Panc1 (cell line): ENCODE results near the gene CTDSPL2.

ENCODE experiments used
- CTCF ChIP-seq: fragments of 450-650 bp; IDR thresholded peaks from 2 replicates; pipeline ENCODE4 v1.5.1; 2017; ENCODE audit warnings: mild to moderate bottlenecking
- SIN3A ChIP-seq: IDR thresholded peaks from 2 replicates; pipeline ENCODE4 v1.6.1; 2012; ENCODE audit warnings: low read depth, mild to moderate bottlenecking, low read length, moderate library complexity, borderline replicate concordance; ENCODE audit not compliant: insufficient read depth
- TCF7L2 ChIP-seq: IDR thresholded peaks from 2 replicates; pipeline ENCODE4 v1.6.1; 2011; ENCODE audit warnings: mild to moderate bottlenecking, low read depth, low read length, inconsistent platforms
- TF ChIP-seq, protein P1 (sequence below), 2 experiments: IDR thresholded peaks; 2 replicates each; pipeline ENCODE4 v1.6.1; 2011 to 2012; ENCODE audit warnings: low read depth in 2 of 2, control low read depth in 1 of 2, low read length in 1 of 2, mild to moderate bottlenecking in 1 of 2, moderate library complexity in 1 of 2; ENCODE audit not compliant: insufficient read depth in 1 of 2

GRCh38 chr15:44537735-44538240 is 110.4 kb downstream of the CTDSPL2 start:
- TF ChIP-seq, protein P1, sequence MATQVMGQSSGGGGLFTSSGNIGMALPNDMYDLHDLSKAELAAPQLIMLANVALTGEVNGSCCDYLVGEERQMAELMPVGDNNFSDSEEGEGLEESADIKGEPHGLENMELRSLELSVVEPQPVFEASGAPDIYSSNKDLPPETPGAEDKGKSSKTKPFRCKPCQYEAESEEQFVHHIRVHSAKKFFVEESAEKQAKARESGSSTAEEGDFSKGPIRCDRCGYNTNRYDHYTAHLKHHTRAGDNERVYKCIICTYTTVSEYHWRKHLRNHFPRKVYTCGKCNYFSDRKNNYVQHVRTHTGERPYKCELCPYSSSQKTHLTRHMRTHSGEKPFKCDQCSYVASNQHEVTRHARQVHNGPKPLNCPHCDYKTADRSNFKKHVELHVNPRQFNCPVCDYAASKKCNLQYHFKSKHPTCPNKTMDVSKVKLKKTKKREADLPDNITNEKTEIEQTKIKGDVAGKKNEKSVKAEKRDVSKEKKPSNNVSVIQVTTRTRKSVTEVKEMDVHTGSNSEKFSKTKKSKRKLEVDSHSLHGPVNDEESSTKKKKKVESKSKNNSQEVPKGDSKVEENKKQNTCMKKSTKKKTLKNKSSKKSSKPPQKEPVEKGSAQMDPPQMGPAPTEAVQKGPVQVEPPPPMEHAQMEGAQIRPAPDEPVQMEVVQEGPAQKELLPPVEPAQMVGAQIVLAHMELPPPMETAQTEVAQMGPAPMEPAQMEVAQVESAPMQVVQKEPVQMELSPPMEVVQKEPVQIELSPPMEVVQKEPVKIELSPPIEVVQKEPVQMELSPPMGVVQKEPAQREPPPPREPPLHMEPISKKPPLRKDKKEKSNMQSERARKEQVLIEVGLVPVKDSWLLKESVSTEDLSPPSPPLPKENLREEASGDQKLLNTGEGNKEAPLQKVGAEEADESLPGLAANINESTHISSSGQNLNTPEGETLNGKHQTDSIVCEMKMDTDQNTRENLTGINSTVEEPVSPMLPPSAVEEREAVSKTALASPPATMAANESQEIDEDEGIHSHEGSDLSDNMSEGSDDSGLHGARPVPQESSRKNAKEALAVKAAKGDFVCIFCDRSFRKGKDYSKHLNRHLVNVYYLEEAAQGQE (IDR thresholded peaks at IDR 0.05; ENCODE audit: insufficient read depth in 1 of 2, low read depth in 2 of 2, low read length in 1 of 2), result no peak
- TF ChIP-seq CTCF (no peak), TCF7L2 (no peak), SIN3A (no peak)
